C4-2B (cell line): ENCODE results near the gene C6orf132.

ENCODE experiments used
- H3K27ac ChIP-seq: fragments of 450-650 bp; 2 replicates; pipeline ENCODE4 v1.5.1; 2017
- CTCF ChIP-seq: fragments of 450-650 bp; conservative IDR thresholded peaks from 2 replicates; pipeline ENCODE4 v1.5.1; 2017; ENCODE audit warnings: mild to moderate bottlenecking
- ZFX ChIP-seq: fragments of 450-650 bp; IDR thresholded peaks from 2 replicates; pipeline ENCODE4 v1.6.1; 2017

The C6orf132 gene

GRCh38 chr6:42091718-42092023 lies 50.7 kb downstream of the C6orf132 start:
- no peak overlapping the region for H3K27ac ChIP-seq
- TF ChIP-seq ZFX (no peak), CTCF (no peak)

- H3K27ac ChIP-seq: no peak overlapping the region
- TF ChIP-seq ZFX: no peak
Measured at GRCh38 chr6:42090819-42091717, 51.4 kb downstream of the C6orf132 start.

DNA sequence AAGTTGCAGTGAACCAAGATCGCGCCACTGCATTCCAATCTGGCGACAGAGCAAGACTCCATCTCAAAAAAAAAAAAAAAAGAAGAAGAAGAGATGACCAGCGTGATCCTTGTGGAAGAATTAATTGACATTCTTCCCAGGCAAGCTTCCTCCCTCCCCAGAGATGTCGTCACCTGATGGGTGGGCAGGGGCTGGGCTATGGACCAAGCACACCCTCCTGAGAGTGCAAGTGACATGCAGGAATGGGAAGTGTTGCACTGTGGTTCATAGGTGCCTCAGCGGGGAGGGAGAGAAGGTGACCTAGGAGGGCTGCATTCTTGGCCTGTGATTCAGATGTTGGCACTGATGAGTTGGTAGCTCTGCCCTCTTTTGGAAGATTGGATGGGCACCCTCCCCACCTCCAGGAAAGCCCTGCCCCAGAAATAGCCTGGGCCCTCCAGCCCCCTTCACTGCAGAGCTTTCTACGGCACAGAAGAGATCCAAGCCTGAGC lies 54.3 kb downstream of the C6orf132 start:
- TF ChIP-seq CTCF (no peak), ZFX (no peak)
- no peak overlapping the region for H3K27ac ChIP-seq

- no peak overlapping the region for H3K27ac ChIP-seq
- no peak; the same call in 1 of the 2 replicates for TF ChIP-seq CTCF
- no peak for TF ChIP-seq ZFX
Measured at GRCh38 chr6:42086046-42087035, 56.1 kb downstream of the C6orf132 start.

DNA sequence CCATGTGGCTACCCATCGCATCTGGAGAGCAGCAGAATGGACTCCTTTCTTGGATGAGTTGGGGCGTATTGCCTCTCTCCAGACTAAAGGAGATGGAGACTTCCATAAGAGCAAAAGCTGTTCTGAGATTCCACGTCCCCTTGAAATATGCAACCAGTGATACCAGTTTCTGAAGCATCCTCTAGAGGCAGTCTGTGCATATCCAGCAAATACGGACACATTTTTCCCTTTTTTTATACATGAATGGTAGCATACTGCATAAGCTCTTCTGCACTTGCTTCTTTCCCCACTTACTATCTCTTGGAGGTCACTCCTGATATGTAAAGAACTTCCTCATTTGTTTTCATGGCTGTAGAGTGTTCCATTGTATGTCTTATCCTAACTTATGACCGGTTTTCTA lies 57.5 kb downstream of the C6orf132 start:
- TF ChIP-seq ZFX (no peak), CTCF (no peak)
- H3K27ac ChIP-seq: no peak overlapping the region

GRCh38 chr6:42083530-42083929 lies 58.9 kb downstream of the C6orf132 start:
- TF ChIP-seq ZFX (no peak), CTCF (no peak)
- no peak overlapping the region for H3K27ac ChIP-seq

DNA sequence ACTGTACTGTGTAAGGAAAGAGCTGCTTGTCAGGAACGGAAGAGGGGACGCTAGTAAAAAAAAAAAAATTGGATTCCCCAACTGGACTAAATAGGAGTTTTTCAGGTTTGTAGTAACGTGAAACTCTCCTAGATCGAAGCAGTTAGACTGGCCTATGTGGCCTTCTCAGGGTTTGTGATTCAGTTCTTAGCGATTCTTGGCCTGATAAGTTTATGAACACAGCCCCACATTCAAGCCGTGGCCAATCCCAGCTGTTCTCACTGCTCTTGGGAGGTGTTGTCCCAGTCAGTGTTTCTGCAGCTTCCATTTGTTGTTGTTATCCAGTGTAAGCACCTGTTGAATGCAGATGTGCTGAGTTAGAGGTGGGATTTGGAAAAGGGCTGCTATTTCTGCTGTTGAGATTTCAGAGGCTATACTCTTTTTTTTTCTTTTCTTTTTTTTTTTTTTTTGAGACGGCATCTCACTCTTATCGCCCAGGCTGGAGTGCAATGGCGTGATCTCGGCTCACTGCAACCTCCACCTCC lies 62.4 kb downstream of the C6orf132 start:
- TF ChIP-seq ZFX (no peak), CTCF (no peak)
- H3K27ac ChIP-seq: no peak overlapping the region
